HG03064 (cell line): ENCODE measurements around the gene XRN2.

Experiments used
- ATAC-seq: cut with Tn5 transposase; IDR thresholded peaks from one replicate; pipeline ENCODE4 v1.9.1; 2021; ENCODE audit warnings: low read depth; ENCODE audit not compliant: unreplicated experiment

XRN2 gene

DNA sequence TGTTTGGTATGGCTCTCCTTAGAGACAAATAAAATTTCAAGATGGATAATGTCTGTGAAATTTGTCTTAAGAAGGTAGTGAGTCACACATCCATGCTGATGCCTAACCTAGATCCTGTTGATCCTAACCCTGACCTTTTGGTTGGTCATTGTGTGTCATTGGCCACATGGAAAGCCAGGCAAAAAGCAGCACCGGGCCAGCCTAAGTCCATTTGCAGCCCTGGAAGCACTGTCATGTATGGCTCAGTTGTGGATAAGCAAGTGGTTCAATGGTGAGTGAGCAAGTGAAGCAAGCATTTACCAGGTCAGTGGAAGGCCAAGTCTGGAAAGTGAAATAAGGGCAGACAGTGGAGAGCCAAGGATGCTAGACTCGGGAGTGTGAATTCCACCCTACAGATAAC lies 12.1 kb upstream of the XRN2 start:
- no peak for ATAC-seq

DNA sequence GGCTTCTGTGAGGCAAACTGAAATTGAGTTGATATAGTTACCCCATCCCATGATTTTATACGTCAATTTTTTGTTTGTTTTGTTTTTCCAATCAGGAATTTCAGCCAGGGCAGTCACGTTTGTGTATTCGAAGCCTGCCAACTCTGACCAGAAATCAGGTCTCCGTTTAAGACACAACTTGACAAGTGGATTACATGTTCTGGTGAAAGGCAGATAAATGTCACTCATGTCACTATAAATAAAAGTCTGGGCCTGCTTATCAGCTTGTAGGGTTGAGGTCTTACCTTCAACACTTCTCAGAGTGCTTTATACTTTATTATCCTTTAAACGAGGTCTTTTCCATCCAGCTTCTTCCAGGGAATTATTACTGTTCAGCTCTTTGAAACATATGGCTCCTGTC lies 8.4 kb upstream of the XRN2 start:
- no peak for ATAC-seq

DNA sequence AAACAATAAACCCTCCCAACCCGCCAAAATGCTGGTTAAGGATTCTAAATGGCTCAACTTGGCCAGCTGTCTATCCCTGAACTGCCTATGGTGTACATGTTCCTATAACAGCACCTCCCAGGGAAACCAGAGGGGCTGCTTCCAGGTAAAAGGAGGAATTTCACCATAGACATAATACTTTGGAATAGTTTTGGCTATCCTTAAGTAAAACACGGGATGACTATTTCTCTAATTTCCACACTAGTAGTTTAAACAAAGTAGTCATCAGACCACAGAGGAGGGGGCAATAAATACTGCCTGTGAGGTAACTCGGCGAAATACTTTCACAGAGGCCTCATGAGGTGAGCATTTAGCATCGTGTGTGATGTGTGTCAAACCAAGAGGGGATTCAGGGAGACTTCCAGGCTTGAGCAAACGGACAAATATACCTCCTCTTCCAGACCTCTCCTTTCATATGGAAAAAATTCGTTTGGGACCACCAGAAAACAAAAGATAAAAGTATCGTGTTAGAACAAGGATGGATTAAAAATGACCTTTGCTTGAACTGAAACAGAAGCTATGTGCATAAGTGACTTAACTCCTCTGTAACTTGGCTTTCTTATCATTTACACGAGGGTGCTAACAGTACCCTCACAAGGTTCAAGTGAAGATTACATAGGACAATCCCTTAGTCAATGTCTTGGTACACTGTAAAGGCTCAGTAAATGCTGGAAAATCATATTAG lies 1.0 kb upstream of the XRN2 start:
- no peak for ATAC-seq

DNA sequence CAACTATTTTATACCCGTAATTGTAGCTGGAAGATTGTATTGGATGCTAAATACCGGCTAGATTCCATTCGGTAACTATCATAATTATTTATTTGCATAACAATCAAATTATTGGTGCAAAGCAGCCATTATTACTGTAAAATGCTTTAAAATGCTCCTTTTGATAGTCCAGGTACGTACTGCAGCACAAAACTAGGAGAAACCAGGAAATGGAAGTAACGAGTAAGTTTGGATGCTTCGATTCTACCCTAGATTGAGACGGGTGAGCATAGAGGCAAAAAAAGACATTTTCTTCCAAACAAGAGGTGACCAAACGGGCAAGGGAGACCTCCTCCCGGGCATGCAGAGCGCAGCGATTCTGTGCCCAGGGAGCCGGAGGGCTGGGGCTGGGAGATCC lies 469 bp upstream of the XRN2 start:
- peak; percentile 15 for ATAC-seq

DNA sequence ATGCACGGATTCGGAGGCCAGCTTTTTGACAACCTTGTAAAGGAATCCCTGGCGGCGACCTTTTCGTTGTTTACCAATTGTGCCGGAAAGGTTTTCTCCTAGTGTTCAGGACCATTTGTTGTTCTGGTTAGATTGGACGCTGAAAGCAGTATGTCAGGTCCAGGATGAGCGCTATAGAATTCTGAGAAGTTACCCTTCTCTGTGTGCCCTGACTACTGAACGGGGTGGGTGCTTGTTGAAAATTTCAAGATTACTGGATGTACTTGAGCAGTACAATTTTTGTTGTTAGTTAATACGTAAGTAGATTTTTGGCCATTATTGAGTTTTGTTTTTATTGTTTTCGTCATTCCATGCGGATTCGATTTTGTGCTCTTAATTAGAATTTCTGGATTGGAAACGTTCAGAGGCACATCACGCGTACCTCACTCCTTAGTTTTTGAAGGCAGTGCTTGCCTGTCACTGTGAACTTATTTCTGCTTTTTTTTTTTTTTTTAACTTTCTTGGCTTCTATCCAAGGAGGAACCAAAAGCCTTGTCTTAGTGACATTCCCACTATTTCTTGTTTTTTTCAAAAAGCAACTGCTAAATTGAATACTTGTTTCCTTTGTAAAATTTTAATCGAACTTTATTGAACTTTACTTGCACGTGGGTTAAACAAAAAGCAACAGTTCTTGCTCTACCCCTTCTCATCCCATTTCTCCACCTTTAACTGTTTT lies 898 bp downstream of the XRN2 start:
- peak; percentile 2 for ATAC-seq

DNA sequence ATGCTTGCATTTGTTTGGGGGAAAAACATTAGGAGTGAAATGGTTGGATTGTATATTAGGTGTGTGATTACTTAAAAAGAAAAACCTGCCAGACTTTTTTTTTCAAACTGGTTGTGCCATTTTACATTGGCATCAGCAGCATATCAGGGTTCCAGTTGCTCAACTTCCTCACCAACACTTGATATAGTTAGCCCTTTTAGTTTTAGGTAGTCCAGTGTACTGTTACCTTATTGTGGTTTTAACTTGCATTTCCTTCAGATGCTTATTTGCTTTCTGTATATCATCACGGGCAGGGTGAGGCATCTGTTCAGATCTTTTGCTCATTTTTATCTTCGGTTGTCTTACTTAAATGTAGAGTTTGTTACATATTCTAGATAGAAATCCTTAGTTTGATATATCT lies 5.2 kb downstream of the XRN2 start:
- ATAC-seq = no peak

DNA sequence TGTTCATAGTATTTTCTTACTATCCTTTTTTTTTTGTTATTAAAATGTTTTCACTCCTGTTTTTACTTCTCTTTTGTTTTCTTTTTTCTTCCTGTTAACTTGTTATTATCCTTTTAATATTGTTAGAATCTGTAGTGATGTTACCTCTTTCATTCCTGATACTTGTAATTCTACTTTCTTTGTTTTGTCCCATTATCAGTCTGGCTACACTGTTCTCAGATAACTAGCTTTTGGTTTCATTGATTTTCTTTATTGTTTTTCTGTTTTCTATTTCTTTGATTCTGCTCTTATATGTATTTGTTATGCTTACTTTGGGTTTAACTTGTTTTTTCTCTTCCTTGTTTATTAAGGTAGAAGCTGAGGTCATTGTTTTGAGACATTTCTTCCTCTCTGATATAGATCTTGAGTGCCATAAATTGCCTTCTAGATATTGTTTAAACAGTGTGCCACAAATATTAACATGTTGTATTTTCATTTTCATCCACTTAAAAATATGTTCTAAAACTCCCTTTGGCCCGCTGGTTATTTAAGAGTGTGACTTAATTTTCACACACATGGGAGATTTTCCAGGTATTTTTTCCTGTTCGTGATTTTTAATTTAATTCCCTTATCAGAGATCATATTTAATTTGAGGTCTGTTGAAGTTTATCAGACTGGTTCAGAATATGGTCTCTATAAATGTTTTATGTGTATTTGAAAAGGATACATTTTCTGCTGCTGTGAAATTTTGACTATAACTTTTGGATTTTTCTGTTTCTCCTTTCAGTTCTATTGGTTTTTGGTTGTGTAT lies 6.7 kb downstream of the XRN2 start:
- ATAC-seq = no peak

DNA sequence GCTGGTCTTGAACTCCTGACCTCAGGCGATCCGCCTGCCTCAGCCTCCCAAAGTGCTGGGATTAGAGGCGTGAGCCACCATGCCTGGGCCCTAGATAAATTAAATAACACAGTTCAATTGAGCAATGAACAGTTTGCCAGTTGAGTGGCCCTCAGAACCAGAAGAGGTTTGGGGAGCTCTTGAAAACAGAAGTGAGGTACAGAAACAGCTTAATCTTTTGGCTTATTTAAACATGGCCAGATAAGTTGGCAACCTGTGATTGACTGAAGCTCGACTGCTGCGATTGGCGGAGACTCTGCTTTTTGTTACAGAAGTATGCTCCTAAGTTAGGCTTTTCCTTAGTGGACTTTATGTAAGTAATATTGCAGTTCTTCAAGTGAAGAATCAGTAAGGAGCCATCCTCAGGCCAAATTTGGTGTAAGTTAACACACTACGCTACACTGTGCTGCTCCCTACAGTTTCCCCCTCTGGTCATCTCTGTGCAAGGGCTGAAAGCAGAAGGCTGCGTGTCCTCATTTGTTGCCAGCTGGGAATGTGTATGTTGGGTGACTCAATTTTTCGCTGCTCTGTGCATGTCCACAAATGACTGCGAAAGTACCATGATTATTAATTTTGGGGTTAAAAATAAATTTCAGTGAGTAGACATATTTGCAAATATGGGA lies 9.8 kb downstream of the XRN2 start:
- ATAC-seq = no peak

DNA sequence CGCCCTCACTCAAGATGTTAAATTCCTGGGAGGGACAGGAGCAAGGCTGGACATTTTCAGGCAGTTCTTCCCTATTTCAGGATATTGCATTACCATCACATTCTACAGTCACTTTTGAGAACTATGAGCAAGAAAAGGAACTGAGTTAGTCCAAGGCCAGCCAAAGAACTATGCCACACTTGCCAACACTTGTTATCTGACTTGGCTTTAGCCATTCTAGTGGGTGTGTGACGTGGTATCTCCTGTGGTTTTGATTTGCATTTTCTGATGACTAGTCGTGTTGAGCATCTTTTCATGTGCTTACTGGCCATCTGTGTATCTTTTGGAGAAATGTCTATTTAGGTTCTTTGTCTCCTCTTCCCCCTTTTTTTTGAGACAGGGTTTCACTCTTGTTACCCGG lies 12.0 kb downstream of the XRN2 start:
- ATAC-seq = no peak

DNA sequence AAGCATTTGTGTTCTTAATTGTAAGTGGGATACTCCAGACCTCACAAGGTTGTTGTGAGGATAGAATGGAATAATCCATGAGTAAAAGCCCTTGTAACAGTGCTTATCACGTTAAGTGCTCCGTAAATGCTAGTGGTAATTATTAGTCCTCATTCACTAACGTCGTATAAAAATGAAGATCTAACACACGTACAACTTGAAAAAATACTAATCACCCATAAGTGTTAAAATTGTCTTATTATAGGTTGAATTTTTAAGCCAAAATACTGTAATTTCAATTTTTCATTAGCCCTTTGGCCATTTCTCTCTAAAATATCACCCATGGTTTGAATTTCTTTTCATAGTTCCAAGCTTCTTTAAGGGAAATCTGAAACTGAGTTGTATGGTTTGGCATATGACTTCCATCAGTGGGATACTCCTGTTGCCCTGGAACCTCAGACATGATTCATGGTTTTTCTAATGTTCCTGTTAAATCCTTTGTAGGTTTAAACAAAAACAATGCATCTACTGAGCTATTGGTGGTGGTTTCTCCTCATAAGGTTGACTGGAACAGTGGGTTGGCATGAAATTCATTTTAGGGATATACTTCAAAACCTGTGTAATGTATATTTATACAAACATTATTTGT lies 19.1 kb downstream of the XRN2 start:
- ATAC-seq = no peak

DNA sequence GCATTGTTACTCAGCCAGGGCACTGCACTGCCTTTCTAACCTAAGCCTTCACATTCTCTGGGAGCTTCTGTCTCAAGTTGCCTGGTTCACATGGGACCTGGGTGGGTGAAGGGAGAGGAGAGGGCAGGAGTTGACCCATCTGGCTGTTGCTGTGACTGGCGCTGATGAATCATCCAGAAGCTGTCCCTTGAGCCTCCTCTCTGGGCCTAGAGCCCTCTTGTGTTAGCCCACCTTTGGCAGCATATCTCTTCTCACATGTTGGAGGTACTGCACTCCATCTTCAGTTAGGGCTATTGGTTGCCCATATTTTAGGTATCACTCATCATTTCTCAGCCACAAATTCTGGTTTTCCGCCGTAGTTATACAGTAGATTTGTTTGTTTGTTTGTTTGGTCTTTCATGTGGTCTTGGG lies 19.8 kb downstream of the XRN2 start:
- ATAC-seq = no peak

DNA sequence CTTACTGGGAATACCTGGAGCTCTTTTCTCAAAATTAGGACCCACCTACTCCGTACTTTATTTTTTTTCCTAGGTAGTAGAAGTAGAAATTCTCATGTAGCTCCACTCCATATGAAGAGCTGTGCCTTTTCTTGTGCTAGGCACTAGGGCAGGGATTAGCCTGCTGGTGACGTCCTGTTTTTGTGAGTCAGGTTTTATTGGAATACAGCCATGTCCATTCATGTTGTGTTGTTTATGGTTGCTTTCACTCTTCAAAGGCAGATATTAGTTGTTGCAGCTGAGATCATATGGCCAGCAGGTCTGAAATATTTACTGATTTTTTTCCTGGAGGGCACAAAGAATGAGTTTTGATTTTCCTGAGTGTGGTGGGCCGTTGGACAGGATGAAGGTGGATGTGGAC lies 20.5 kb downstream of the XRN2 start:
- no peak for ATAC-seq

DNA sequence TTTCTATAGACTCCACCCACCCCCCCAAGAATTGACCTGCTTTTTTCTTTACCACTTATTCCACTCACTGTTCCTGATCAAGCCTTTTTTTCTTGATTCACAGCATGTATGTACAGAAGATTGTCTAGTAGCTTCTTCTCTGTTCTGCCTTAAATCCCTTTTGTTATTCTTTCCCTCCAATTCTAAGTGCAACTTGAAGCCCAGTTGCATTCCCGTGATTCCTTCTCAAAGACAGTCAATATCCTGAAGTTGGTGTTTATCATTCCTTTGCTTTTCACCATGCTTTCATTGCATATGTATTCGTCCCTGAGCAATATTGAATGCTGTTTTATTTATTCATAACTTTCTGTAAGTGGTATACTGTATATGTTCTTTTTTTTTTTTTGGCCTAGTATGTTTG lies 21.0 kb downstream of the XRN2 start:
- ATAC-seq = no peak

DNA sequence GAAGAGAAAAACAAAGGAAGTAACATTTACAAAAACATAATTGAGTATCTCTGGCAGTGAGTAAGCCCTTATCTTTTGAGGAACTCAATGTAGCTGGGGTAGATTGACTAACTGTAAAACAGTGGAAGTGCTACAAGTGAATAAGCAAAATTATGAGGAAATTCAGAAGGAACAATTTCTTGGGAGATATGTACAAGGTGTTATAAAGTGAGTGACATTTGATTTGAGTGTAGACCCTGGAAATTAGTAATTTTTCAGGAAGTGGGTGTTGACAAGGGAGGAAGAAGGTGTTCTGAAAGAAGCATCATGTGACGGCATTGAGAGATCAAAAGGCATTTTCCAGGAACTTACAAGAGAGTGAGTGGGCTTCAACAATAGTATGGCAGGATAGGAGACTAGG lies 22.2 kb downstream of the XRN2 start:
- ATAC-seq = no peak

DNA sequence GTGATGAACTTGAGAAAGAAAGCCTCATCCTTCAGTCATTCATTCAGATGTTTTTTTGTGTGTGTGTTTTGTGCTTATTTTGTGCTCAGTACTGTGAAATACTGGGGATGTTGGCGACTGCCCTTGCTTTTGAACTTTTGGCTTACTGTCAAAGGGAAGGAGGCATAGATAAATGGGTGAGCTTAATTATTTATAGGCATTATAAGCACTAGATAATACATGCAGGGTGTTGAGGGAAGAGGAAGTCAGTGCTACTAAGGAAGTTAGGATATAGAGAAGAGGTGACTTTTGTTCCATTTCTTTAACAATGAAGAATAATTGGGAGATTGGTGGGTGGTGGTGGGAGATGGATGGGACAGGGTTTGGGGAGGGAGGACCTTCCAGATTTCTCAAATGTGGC lies 23.6 kb downstream of the XRN2 start:
- no peak for ATAC-seq

DNA sequence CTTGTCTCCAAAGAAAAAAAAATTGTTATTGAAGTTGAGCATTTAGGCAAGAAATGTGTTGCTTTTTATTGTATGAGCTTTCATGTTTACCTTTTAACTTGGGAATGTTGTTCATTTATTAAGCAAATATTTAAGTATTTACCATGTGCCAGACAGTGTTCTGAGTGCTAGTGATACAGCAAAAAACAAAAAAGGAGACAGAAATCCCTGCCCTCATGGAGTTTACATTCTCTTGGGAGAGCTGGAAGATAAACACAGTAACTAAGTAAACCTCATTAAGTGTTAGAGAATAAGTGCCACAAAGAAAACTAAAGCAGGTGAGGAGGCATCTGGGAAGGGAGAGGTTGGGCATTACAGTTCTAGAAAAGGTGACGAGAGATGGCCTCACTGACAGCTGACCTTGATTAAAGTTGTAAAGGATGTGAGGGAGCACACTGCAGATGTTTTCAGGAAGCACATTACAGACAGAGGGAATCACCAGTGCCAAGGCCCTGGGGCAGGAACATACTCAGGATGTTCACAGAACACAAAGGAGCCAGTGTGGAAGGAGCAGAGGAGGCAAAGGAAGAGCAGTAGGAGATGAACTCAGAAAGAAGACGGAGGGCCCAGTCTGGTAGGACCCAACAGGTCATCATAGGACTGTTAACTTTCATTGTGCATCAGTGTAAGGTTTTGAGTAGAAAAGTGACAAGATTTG lies 33.5 kb downstream of the XRN2 start:
- ATAC-seq = no peak

DNA sequence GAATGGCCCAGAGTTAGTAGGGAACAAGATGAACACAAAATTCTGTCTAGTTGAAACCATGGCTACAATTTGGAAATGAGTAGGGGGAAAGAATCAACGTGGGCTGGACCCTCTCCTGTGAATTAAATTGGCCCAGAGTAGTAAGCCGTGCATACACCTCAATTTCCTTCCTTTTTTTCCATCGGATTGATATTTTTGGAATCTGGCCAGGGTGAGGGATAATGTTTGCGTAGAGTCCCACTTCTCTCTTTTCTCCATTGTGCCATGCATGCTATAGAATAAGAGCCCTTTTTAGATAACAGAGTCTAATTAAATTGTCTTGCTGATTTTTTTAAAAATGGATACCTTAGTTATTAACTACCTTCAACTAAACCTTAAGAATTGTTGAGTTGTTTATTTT lies 35.2 kb downstream of the XRN2 start:
- no peak for ATAC-seq

DNA sequence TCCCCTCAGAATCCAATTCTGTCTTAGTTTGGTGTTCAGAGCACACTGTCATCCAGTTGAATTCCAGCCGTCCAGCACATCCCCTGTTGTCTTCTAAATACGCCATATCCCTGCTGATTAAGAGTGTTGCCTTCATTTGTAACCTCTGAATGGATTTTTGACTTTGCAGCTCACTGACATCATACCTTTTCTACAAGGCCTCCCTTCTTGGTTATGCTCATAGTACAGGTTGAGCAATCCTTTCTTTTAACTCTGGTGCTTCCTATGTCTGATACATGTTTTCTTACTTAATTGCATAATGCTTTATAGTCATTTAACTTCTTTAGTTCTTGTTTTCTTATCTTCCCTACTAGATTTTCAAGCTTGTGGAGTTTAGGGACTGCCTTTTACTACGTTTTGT lies 36.4 kb downstream of the XRN2 start:
- ATAC-seq = no peak

DNA sequence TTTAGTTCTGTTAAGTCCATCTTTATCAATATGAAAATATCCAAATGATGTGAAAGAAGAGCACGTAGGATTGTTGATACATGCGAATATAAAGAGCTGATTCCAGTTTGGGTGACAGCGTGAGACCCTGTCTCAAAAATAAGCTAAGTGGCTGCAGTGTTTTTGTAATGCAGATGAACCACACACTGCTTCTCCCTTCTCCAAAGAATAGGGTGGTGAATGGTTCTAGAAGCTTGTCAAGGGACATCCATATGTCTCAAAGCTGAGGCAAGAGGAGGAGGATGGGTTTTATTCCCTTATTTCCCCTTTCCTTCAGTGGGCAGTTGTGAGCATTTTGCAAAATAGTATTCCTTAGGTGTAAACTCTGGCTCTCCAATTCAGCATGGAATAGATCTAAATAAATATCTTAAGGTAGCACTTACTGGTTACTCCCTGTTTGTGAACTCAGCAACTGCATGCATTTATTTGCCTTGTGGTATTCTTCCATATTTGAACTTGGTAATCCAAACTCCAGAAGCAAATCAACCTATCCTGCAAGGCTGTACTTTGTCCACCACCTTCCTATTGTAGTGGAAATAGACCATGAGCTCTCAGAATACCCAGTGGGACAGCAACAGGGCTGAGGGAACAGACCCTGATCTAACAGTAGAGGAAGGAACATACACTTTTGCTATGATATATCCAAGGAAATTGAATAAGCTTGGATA lies 38.0 kb downstream of the XRN2 start:
- no peak for ATAC-seq
